ENCODE data around the gene TPSB2. TPM values are rescaled to one million over a fixed set of nuclear protein-coding genes. Genes with fewer than 3 reads are reported as not detected.
"Not testable (repeated sequence)": the region's sequence is repeated elsewhere in the genome, so short reads cannot be mapped to it uniquely, and the experiment has no call there.

Gene TPSB2
- polyA plus RNA-seq, 3 donors: not detected

DNA sequence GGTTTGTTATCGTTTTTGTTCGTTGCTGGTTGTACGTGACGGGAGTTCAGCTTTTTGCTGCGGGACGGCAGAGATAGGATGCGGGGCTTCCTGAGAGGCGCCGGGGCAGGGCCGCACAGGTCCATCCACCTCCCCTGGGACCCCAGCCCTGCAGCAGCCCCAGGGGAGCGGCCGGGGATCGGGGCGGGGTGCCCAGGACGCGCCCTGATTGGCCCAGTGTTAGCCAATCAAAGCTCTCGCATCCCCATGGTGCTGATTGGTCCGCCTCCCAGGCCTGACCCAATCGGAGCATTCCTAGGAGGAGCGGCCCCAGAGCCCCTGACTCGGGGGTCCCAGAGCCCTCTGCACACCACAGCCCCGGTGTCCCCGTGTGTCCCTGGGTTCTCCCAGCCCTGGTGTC is 8.9 kb upstream of the TPSB2 start:
- intact Hi-C loops (cut with micrococcal nuclease): not testable (repeated sequence)

DNA sequence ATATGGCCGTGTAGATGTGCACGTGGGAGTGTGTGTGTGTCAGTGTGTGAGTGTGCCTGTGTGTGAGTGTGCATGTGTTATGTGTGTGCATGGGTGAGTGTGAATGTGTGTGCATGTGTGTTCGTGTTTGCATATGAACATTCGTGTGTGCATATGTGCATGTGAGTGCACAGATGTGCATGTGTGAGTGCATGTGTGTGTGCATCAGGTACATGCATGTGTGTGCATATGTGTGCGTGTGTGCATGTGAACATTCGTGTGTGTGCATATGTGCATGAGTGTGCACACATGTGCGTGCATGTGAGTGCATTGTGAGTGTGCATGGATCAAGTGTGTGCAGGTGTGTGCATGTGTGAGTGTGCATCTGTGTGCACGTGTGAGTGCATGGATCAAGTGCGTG is 8.0 kb upstream of the TPSB2 start:
- Mint-ChIP-seq H3K4me3 (no peak overlapping the region), H3K27me3 (ENCODE audit: low read depth in 3 of 3) (peaks cover 0 to 6% (median 2%) of the 10 kb centered on the region in 3 donors), H3K9me3 (no peaks in the 10 kb centered on the region), H3K27ac (no peak overlapping the region), H3K4me1 (no peaks in the 10 kb centered on the region), H3K36me3 (no peaks in the 10 kb centered on the region)
- Histone ChIP-seq H3K36me3 (replicated peaks in 1 of 2; ENCODE audit: control insufficient read depth in 1 of 2, insufficient read depth in 2 of 2, low read length in 2 of 2) (no peaks in the 10 kb centered on the region), H3K4me2 (replicated peaks; ENCODE audit: extremely low read depth, low read length, poor library complexity, severe bottlenecking) (no peak overlapping the region), H3K9me3 (replicated peaks in 1 of 2; ENCODE audit: control insufficient read depth in 1 of 2, insufficient read depth in 1 of 2, low read length in 2 of 2) (no peaks in the 10 kb centered on the region), H3K27ac (ENCODE audit: low read depth in 1 of 2, low read length in 2 of 2) (no peak overlapping the region), H3K27me3 (ENCODE audit: control insufficient read depth in 2 of 2, insufficient read depth in 2 of 2, low read length in 2 of 2) (no peaks in the 10 kb centered on the region), H2AFZ (ENCODE audit: insufficient read depth, low read depth, low read length, poor library complexity, severe bottlenecking) (no peak overlapping the region), H3K79me2 (ENCODE audit: insufficient read depth, low read length) (no peaks in the 10 kb centered on the region), H3K4me3 (replicated peaks in 1 of 3; ENCODE audit: low read depth in 2 of 3, low read length in 3 of 3) (no peak overlapping the region), H3K9ac (ENCODE audit: insufficient read depth, low read length, poor library complexity, severe bottlenecking) (no peak overlapping the region), H4K20me1 (ENCODE audit: insufficient read depth, low read length) (no peaks in the 10 kb centered on the region), H3K4me1 (ENCODE audit: control insufficient read depth in 1 of 2, insufficient read depth in 2 of 2, low read length in 2 of 2) (no peaks in the 10 kb centered on the region)
- intact Hi-C loops (cut with micrococcal nuclease): no loop called here
- TF ChIP-seq, protein P1, sequence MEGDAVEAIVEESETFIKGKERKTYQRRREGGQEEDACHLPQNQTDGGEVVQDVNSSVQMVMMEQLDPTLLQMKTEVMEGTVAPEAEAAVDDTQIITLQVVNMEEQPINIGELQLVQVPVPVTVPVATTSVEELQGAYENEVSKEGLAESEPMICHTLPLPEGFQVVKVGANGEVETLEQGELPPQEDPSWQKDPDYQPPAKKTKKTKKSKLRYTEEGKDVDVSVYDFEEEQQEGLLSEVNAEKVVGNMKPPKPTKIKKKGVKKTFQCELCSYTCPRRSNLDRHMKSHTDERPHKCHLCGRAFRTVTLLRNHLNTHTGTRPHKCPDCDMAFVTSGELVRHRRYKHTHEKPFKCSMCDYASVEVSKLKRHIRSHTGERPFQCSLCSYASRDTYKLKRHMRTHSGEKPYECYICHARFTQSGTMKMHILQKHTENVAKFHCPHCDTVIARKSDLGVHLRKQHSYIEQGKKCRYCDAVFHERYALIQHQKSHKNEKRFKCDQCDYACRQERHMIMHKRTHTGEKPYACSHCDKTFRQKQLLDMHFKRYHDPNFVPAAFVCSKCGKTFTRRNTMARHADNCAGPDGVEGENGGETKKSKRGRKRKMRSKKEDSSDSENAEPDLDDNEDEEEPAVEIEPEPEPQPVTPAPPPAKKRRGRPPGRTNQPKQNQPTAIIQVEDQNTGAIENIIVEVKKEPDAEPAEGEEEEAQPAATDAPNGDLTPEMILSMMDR (IDR thresholded peaks at IDR 0.05): no peak
- no peak for DNase-seq
- 90% methylated on average over 7 of the region's 9 CpGs for WGBS (ENCODE audit: insufficient coverage)

More for the DNA sequence above, 8.9 kb upstream of the TPSB2 start:
- H3K4me3 ChIP-seq (replicated peaks in 1 of 3; ENCODE audit: low read depth in 2 of 3, low read length in 3 of 3); H4K20me1 ChIP-seq (ENCODE audit: insufficient read depth, low read length); H3K27me3 ChIP-seq (ENCODE audit: control insufficient read depth in 2 of 2, insufficient read depth in 2 of 2, low read length in 2 of 2); H3K27ac Mint-ChIP-seq; H3K27me3 Mint-ChIP-seq (ENCODE audit: low read depth in 3 of 3); H3K4me1 ChIP-seq (ENCODE audit: control insufficient read depth in 1 of 2, insufficient read depth in 2 of 2, low read length in 2 of 2); H3K79me2 ChIP-seq (ENCODE audit: insufficient read depth, low read length); H3K27ac ChIP-seq (ENCODE audit: low read depth in 1 of 2, low read length in 2 of 2); H3K9ac ChIP-seq (ENCODE audit: insufficient read depth, low read length, poor library complexity, severe bottlenecking); H3K4me1 Mint-ChIP-seq; H2AFZ ChIP-seq (ENCODE audit: insufficient read depth, low read depth, low read length, poor library complexity, severe bottlenecking); H3K36me3 ChIP-seq (replicated peaks in 1 of 2; ENCODE audit: control insufficient read depth in 1 of 2, insufficient read depth in 2 of 2, low read length in 2 of 2); H3K36me3 Mint-ChIP-seq; H3K4me3 Mint-ChIP-seq; H3K9me3 Mint-ChIP-seq; DNase-seq; H3K9me3 ChIP-seq (replicated peaks in 1 of 2; ENCODE audit: control insufficient read depth in 1 of 2, insufficient read depth in 1 of 2, low read length in 2 of 2); H3K4me2 ChIP-seq (replicated peaks; ENCODE audit: extremely low read depth, low read length, poor library complexity, severe bottlenecking): not testable (repeated sequence)
- 74% methylated on average over 10 of the region's 23 CpGs for WGBS (ENCODE audit: insufficient coverage)

GRCh38 chr16:1236659-1237058 is 6.7 kb upstream of the TPSB2 start:
- H3K4me1 Mint-ChIP-seq; H3K4me1 ChIP-seq (ENCODE audit: control insufficient read depth in 1 of 2, insufficient read depth in 2 of 2, low read length in 2 of 2); H3K4me3 Mint-ChIP-seq; H3K36me3 ChIP-seq (replicated peaks in 1 of 2; ENCODE audit: control insufficient read depth in 1 of 2, insufficient read depth in 2 of 2, low read length in 2 of 2); H3K9me3 Mint-ChIP-seq; H3K27ac ChIP-seq (ENCODE audit: low read depth in 1 of 2, low read length in 2 of 2); H3K36me3 Mint-ChIP-seq; DNase-seq; H3K79me2 ChIP-seq (ENCODE audit: insufficient read depth, low read length); H4K20me1 ChIP-seq (ENCODE audit: insufficient read depth, low read length); H3K27ac Mint-ChIP-seq; H3K4me2 ChIP-seq (replicated peaks; ENCODE audit: extremely low read depth, low read length, poor library complexity, severe bottlenecking); H3K27me3 ChIP-seq (ENCODE audit: control insufficient read depth in 2 of 2, insufficient read depth in 2 of 2, low read length in 2 of 2); H3K27me3 Mint-ChIP-seq (ENCODE audit: low read depth in 3 of 3); H3K4me3 ChIP-seq (replicated peaks in 1 of 3; ENCODE audit: low read depth in 2 of 3, low read length in 3 of 3); intact Hi-C loops (cut with micrococcal nuclease); H3K9me3 ChIP-seq (replicated peaks in 1 of 2; ENCODE audit: control insufficient read depth in 1 of 2, insufficient read depth in 1 of 2, low read length in 2 of 2); H3K9ac ChIP-seq (ENCODE audit: insufficient read depth, low read length, poor library complexity, severe bottlenecking); H2AFZ ChIP-seq (ENCODE audit: insufficient read depth, low read depth, low read length, poor library complexity, severe bottlenecking): not testable (repeated sequence)
- no CpG with 5 or more reads among the region's 29 CpGs for WGBS (ENCODE audit: insufficient coverage)

- H3K36me3 ChIP-seq (replicated peaks in 1 of 2; ENCODE audit: control insufficient read depth in 1 of 2, insufficient read depth in 2 of 2, low read length in 2 of 2); H2AFZ ChIP-seq (ENCODE audit: insufficient read depth, low read depth, low read length, poor library complexity, severe bottlenecking); H3K79me2 ChIP-seq (ENCODE audit: insufficient read depth, low read length); H3K4me1 Mint-ChIP-seq; DNase-seq; H3K4me3 ChIP-seq (replicated peaks in 1 of 3; ENCODE audit: low read depth in 2 of 3, low read length in 3 of 3); H3K27ac ChIP-seq (ENCODE audit: low read depth in 1 of 2, low read length in 2 of 2); H3K27me3 ChIP-seq (ENCODE audit: control insufficient read depth in 2 of 2, insufficient read depth in 2 of 2, low read length in 2 of 2); H3K36me3 Mint-ChIP-seq; H3K4me1 ChIP-seq (ENCODE audit: control insufficient read depth in 1 of 2, insufficient read depth in 2 of 2, low read length in 2 of 2); H4K20me1 ChIP-seq (ENCODE audit: insufficient read depth, low read length); H3K9me3 Mint-ChIP-seq; H3K27me3 Mint-ChIP-seq (ENCODE audit: low read depth in 3 of 3); H3K4me2 ChIP-seq (replicated peaks; ENCODE audit: extremely low read depth, low read length, poor library complexity, severe bottlenecking); H3K9ac ChIP-seq (ENCODE audit: insufficient read depth, low read length, poor library complexity, severe bottlenecking); H3K27ac Mint-ChIP-seq; H3K9me3 ChIP-seq (replicated peaks in 1 of 2; ENCODE audit: control insufficient read depth in 1 of 2, insufficient read depth in 1 of 2, low read length in 2 of 2); H3K4me3 Mint-ChIP-seq; intact Hi-C loops (cut with micrococcal nuclease): not testable (repeated sequence)
- no CpG with 5 or more reads among the region's 47 CpGs for WGBS (ENCODE audit: insufficient coverage)
Observed at GRCh38 chr16:1232049-1232748, 2.2 kb upstream of the TPSB2 start.
